BE2C (cell line): Measurements from ENCODE around the gene MIPEP.
"Not testable (repeated sequence)": the region's sequence is repeated elsewhere in the genome, so short reads cannot be mapped to it uniquely, and the experiment has no call there.

Experiments used
- DNase-seq: peaks from one replicate; pipeline ENCODE4 v3.0.0-alpha.2; 2020
- H3K27me3 ChIP-seq: fragments of 250-450 bp; sonication (Bioruptor Pico); 2 replicates; pipeline ENCODE4 v1.5.1; 2020; ENCODE audit warnings: mild to moderate bottlenecking
- H3K36me3 ChIP-seq: fragments of 250-450 bp; sonication (Bioruptor Pico); 2 replicates; pipeline ENCODE4 v1.5.1; 2020; ENCODE audit warnings: mild to moderate bottlenecking
- H3K4me1 ChIP-seq: fragments of 250-450 bp; sonication (Bioruptor Pico); 2 replicates; pipeline ENCODE4 v1.5.1; 2020
- H3K4me3 ChIP-seq: 2 replicates; pipeline ENCODE4 v1.5.1; 2011; ENCODE audit warnings: low read depth, low read length
- H3K9me3 ChIP-seq: fragments of 250-450 bp; sonication (Bioruptor Pico); 2 replicates; pipeline ENCODE4 v1.5.1; 2020
- CTCF ChIP-seq: IDR thresholded peaks from 2 replicates; pipeline ENCODE4 v1.5.1; 2012; ENCODE audit warnings: mild to moderate bottlenecking, low read depth, low read length

MIPEP gene

DNA sequence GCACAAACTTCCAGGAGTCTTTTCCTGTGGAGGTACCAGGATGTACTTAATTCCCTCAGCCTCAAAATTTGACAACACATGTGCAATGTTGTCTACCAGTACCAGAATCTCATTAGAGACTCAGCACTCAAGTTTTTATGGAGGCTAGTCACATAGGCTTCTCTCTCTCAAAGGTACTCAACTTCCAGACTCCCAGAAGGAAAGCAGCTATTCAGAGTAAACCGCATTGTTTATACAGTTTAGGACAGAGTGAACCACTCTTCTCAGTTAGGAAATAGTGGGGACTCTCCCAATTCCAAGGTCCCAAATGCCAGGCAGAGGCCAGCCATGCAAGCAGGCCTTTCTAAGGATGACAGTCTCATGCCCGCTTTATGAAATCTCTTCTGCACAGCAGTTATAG lies 16.6 kb upstream of the MIPEP start:
- no peak for DNase-seq
- no peak for TF ChIP-seq CTCF

GRCh38 chr13:23903906-23904280 lies 14.7 kb upstream of the MIPEP start:
- TF ChIP-seq CTCF = no peak
- Histone ChIP-seq H3K27me3 (peaks cover 28% of the 10 kb centered on the region), H3K9me3 (no peaks in the 10 kb centered on the region), H3K4me1 (no peaks in the 10 kb centered on the region), H3K4me3 (no peak overlapping the region), H3K36me3 (no peaks in the 10 kb centered on the region)
- DNase-seq = no peak

More for the DNA sequence above, 16.6 kb upstream of the MIPEP start:
- H3K27me3 ChIP-seq = peaks cover 36% of the 10 kb centered on the region
- H3K9me3 ChIP-seq = no peaks in the 10 kb centered on the region
- no peak overlapping the region for H3K4me3 ChIP-seq
- no peaks in the 10 kb centered on the region for H3K4me1 ChIP-seq
- H3K36me3 ChIP-seq = no peaks in the 10 kb centered on the region

- Histone ChIP-seq H3K27me3 (peaks cover 28% of the 10 kb centered on the region), H3K4me3 (no peak overlapping the region), H3K9me3 (no peaks in the 10 kb centered on the region), H3K4me1 (no peaks in the 10 kb centered on the region), H3K36me3 (no peaks in the 10 kb centered on the region)
- no peak for TF ChIP-seq CTCF
- DNase-seq = peak; percentile 11
These were observed 14.0 kb upstream of the MIPEP start for GRCh38 chr13:23902975-23903905.

DNA sequence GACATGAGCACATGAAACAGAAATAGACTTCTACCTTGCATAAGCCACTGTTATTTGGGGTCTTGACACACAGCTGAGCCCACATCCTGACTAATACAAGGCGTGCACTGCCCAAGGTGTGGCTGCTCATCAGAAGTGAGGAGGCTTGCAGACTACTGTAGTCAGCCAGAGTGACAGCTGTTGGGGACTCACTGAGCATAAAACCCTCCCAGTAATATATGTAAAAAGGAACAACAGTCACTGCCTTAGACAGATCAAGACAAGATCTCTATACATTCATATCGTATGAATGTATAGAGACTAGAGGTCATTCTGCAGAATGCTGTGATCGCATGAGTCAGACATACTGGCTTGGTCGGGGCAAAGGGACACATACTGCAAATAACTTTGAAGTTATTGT lies 12.2 kb upstream of the MIPEP start:
- DNase-seq = no peak
- peaks cover 28% of the 10 kb centered on the region for H3K27me3 ChIP-seq
- TF ChIP-seq CTCF = no peak
- H3K36me3 ChIP-seq = no peaks in the 10 kb centered on the region
- H3K4me3 ChIP-seq = no peak overlapping the region
- H3K9me3 ChIP-seq = no peaks in the 10 kb centered on the region
- H3K4me1 ChIP-seq = no peaks in the 10 kb centered on the region

DNA sequence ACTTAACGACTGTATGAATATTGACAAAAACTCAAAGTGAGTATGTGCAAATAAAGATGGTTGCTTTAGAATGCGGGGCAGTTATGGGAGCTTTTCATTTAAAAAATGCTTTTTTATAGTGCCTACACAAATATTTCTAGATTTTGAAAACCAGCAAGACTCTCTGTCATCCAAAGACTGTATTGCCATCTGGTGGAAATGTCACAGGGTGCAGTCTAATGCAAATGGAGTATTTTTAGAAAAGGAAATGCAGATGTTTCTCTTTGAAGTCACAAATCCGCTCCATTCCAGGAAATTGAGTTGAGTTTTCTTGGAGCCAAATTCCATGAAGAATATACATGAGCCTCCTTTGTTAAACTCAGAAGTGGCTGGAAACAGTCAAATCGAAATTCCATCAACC lies 10.4 kb upstream of the MIPEP start:
- H3K27me3 ChIP-seq = peaks cover 27% of the 10 kb centered on the region
- no peak overlapping the region for H3K4me3 ChIP-seq
- no peaks in the 10 kb centered on the region for H3K36me3 ChIP-seq
- peak; percentile 66 for TF ChIP-seq CTCF
- H3K9me3 ChIP-seq = no peaks in the 10 kb centered on the region
- DNase-seq = peak; percentile 33
- H3K4me1 ChIP-seq = no peaks in the 10 kb centered on the region

GRCh38 chr13:23898101-23898500 lies 8.9 kb upstream of the MIPEP start:
- TF ChIP-seq CTCF = no peak
- Histone ChIP-seq H3K27me3 (peaks cover 12% of the 10 kb centered on the region), H3K4me3 (no peak overlapping the region), H3K36me3 (no peaks in the 10 kb centered on the region), H3K9me3 (no peaks in the 10 kb centered on the region), H3K4me1 (no peaks in the 10 kb centered on the region)
- DNase-seq = no peak

GRCh38 chr13:23897452-23897919 lies 8.3 kb upstream of the MIPEP start, which contains the start of gene C1QTNF9B:
TSS of gene C1QTNF9B (minus strand) at chr13:23897502.
- H3K9me3 ChIP-seq, H3K4me3 ChIP-seq, H3K27me3 ChIP-seq, H3K36me3 ChIP-seq, H3K4me1 ChIP-seq, DNase-seq: not testable (repeated sequence)

DNA sequence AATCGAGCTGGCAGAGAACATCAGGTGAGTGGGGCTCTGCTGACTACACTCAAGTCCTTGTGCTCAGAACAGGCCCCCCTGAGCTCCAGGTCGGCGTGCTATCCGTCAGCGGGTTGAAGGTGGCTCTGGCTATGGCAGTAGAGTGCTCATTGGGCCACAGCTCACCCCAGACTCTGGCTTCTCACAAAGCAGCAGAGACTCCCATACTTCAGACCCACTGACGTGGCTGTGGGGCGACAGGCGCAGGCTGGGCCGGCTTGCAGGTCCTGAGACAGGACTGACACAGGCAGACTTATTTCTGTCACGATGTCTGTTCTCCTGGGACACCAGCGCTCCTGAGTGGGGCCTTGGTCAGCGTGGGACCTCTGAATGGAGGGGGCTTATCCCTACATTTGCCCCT lies 5.5 kb upstream of the MIPEP start:
- H3K4me3 ChIP-seq, H3K27me3 ChIP-seq, H3K4me1 ChIP-seq, H3K36me3 ChIP-seq, DNase-seq, H3K9me3 ChIP-seq: not testable (repeated sequence)

- H3K9me3 ChIP-seq, H3K4me3 ChIP-seq, H3K4me1 ChIP-seq, H3K27me3 ChIP-seq, H3K36me3 ChIP-seq, DNase-seq: not testable (repeated sequence)
These were observed 4.6 kb upstream of the MIPEP start for GRCh38 chr13:23893791-23894190.
